ENCODE measurements around the gene CCDC15. TPM values are rescaled to one million over a fixed set of nuclear protein-coding genes. Genes with fewer than 3 reads are reported as not detected.

CCDC15 gene
- total and polyA plus RNA-seq, 9 donors, result 0.82 to 1.9 (median 1.1) TPM

DNA sequence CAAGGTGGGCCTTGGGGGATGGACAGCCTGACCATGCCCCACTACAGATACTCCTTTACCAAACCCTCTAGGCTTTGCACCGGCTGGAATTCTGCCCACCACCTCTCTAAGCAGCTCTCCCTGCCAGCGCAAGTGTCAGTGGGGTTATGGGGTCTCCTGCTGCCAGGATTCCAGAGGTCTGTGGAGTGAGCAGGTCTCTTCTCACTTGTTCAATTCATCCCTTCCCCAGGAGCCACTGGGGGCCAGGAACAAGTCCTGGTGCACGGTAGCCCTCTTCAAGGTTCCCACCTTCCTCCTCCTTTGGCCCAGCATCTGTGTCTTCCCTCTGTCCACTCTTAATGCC, 30.5 kb downstream of the CCDC15 start:
- peak in 1 of 5 donors; percentile 16 for DNase-seq
- H3K9me3 ChIP-seq, result no peaks in the 10 kb centered on the region
- no peaks in the 10 kb centered on the region for H3K27me3 ChIP-seq
- intact Hi-C loops (cut with DNase I), result no loop called here
- 91 to 98% (median 95%) methylated on average over 3 of the region's 3 CpGs for WGBS, 3 donors
- no peak overlapping the region for H3K27ac ChIP-seq
- no peaks in the 10 kb centered on the region for H3K4me1 ChIP-seq (ENCODE audit: insufficient read depth)
- TF ChIP-seq POLR2A (IDR thresholded peaks at IDR 0.05) (no peak), EP300 (IDR thresholded peaks at IDR 0.05) (no peak)
- TF ChIP-seq, protein P1, sequence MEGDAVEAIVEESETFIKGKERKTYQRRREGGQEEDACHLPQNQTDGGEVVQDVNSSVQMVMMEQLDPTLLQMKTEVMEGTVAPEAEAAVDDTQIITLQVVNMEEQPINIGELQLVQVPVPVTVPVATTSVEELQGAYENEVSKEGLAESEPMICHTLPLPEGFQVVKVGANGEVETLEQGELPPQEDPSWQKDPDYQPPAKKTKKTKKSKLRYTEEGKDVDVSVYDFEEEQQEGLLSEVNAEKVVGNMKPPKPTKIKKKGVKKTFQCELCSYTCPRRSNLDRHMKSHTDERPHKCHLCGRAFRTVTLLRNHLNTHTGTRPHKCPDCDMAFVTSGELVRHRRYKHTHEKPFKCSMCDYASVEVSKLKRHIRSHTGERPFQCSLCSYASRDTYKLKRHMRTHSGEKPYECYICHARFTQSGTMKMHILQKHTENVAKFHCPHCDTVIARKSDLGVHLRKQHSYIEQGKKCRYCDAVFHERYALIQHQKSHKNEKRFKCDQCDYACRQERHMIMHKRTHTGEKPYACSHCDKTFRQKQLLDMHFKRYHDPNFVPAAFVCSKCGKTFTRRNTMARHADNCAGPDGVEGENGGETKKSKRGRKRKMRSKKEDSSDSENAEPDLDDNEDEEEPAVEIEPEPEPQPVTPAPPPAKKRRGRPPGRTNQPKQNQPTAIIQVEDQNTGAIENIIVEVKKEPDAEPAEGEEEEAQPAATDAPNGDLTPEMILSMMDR (IDR thresholded peaks at IDR 0.05), result no peak
- no peaks in the 10 kb centered on the region for H3K36me3 ChIP-seq
- H3K4me3 ChIP-seq, result no peak overlapping the region

DNA sequence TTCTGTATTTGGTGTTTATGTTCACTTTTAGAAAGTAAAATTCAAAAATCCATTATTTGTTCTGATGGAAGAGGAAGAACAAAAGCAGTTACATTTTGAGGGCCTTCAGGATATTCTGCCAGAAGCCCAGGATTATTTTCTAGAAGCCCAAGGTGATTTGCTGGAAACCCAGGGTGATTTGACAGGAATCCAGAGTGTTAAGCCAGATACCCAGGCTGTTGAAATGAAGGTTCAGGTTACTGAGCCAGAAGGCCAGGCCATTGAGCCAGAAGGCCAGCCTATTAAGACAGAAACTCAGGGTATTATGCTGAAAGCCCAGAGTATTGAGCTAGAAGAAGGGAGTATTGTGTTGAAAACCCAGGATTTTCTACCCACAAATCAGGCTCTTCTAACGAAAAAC, 33.1 kb downstream of the CCDC15 start:
- H3K27ac ChIP-seq, result no peak overlapping the region
- DNase-seq, result no peak
- H3K9me3 ChIP-seq, result no peaks in the 10 kb centered on the region
- no peaks in the 10 kb centered on the region for H3K36me3 ChIP-seq
- no peak for TF ChIP-seq POLR2A (IDR thresholded peaks at IDR 0.05)
- TF ChIP-seq, protein P1 (IDR thresholded peaks at IDR 0.05), result no peak
- no peak for TF ChIP-seq EP300 (IDR thresholded peaks at IDR 0.05)
- H3K4me3 ChIP-seq, result no peak overlapping the region
- H3K27me3 ChIP-seq, result no peaks in the 10 kb centered on the region
- WGBS, 3 donors, result 89 to 100% (median 90%) methylated on average over 1 of the region's 1 CpG
- intact Hi-C loops (cut with DNase I), result no loop called here
- no peaks in the 10 kb centered on the region for H3K4me1 ChIP-seq (ENCODE audit: insufficient read depth)

DNA sequence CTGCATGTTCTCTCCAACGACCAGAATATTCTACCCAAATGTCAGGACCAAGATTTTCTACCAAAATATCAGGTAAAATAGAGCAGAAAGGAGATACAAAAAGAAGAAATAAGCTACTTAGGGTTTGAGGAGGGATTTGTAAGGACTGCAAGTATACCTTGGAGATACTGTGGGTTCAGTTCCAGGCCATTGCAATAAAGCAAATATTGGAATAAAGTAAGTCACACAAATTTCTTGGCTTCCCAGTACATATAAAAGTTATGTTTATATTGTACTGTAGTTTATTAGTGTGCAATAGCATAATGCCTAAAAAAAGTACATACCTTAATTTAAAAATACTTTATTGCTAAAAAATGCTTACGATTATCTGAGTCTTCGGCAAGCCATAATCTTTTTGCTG, 34.1 kb downstream of the CCDC15 start:
- H3K27me3 ChIP-seq, result no peaks in the 10 kb centered on the region
- no peaks in the 10 kb centered on the region for H3K9me3 ChIP-seq
- no peak overlapping the region for H3K27ac ChIP-seq
- TF ChIP-seq EP300 (IDR thresholded peaks at IDR 0.05) (no peak), POLR2A (IDR thresholded peaks at IDR 0.05) (no peak)
- TF ChIP-seq, protein P1 (IDR thresholded peaks at IDR 0.05), result no peak
- no peak overlapping the region for H3K4me3 ChIP-seq
- intact Hi-C loops (cut with DNase I), result no loop called here
- H3K36me3 ChIP-seq, result no peaks in the 10 kb centered on the region
- 95 to 97% (median 96%) methylated on average over 3 of the region's 3 CpGs for WGBS, 3 donors
- H3K4me1 ChIP-seq (ENCODE audit: insufficient read depth), result no peaks in the 10 kb centered on the region
- no peak for DNase-seq

DNA sequence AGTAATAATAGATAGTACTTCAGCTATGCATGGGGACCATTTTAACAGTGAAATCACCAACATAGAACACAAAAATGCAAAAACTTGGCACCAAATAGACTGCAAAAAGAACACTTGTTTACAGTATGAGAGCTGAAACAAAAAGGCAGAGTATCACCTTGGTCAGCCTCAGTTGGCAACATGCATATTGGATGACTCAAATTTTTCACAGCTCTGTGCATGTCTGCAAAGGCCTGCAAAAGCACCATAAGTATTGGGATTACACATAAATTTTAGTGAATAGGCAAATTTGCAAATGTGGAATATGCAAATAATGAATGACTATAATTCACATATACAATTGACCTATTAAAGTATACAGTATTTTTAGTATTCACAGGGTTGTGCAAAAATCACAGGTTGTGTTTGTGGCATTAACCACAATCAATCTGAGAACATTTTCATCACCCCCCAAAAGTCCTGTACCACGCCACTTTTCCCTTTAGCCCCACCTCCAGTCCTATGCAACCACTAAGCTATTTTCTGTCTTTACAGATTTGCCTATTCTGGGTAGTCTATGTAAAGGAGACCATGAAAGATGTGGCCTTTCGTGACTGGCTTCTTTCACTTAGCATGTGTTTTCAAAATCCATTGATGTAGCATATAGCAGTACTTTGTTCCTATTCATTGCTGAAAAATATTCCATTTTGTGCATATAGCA, 47.2 kb downstream of the CCDC15 start:
- Histone ChIP-seq H3K9me3 (no peaks in the 10 kb centered on the region), H3K36me3 (no peaks in the 10 kb centered on the region), H3K27ac (no peak overlapping the region), H3K4me1 (ENCODE audit: insufficient read depth) (no peaks in the 10 kb centered on the region), H3K4me3 (no peak overlapping the region), H3K27me3 (no peaks in the 10 kb centered on the region)
- no peak for DNase-seq
- WGBS, 3 donors, result 97 to 98% (median 98%) methylated on average over 2 of the region's 2 CpGs
- TF ChIP-seq, protein P1 (IDR thresholded peaks at IDR 0.05), result no peak
- TF ChIP-seq EP300 (IDR thresholded peaks at IDR 0.05) (no peak), POLR2A (IDR thresholded peaks at IDR 0.05) (no peak)
- intact Hi-C loops (cut with DNase I), result no loop called here

All from ovary (tissue), 9 donors.